DMS114 treated with DMSO at 0.1 percent for 48 hours (cell line): ENCODE data around the gene CA5A.
"Not testable (repeated sequence)": the region's sequence is repeated elsewhere in the genome, so short reads cannot be mapped to it uniquely, and the experiment has no call there.

Experiments used
- DNase-seq: peaks from one replicate; lab custom pipeline; 2025; ENCODE audit not compliant: unreplicated experiment; lab: John Stamatoyannopoulos, UW

CA5A gene

GRCh38 chr16:87870418-87871291 is 65.7 kb downstream of the CA5A start:
- not testable (repeated sequence) for DNase-seq

DNA sequence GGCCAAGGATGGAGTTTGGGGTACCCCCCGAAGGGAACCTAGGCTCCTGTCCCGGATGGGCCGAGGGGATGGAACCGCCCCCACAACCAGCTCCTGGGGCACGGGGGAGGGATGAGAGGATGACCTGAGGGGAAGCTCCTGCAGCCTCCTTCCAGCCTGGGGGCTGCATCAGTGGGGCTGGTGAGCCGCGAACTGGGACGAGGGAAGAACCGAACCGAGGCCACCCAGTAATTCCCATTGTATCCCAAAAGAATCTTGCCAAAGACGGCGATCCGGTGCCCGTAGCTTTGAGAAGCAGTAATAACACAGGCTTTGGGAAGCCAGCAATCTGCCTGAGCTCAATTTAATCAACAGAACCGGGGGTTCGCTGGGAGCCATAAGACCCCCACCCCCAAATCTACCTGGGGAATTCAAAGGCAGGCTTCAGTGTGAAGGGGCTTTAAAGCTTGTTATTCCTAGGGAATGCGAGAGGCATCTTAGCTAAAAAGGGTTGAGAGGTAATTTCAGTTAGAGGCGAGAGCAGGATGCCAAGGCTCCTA is 66.4 kb downstream of the CA5A start:
- not testable (repeated sequence) for DNase-seq

DNA sequence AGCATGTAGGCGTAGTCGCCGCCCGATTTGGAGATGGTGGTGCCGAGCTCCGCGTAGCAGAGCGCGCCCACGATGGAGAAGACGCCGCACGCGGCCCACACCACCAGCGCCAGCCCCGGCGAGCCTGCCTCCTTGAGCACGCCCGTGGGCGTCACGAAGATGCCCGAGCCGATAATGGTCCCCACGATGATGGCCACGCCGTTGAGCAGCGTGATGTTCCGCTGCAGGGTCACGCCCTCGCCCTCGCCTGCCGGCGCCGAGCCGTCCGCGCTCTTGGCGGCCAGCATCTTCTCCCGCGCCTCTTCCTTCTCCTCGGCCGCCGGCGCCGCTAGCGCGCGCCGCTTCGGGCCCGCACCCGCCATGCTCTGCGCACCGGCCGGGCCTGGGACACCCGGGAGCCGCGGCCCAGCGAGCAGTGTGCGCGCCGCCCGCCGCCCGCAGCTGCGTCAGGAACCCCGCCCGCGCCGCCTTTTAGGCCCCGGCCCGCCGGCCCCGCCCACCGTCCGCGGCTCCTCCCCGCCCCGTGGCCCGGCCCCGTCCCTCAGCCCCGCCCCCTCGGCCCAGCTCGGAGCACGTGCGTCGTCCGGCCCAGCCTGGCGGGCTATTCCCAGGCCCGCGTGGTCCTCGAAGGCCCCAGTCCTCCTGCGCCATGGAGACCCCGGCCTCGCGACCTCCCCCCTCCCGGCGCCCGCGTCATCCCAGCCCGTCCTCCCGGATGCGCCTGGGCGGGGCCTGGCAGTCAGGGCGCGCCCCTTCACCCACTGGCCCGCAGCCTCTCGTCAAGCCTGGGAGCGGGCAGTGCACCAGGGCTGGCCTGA is 67.1 kb downstream of the CA5A start, which contains the start of gene SLC7A5:
SLC7A5 (minus strand) TSS at position 447 of the 818 bp plus-strand sequence; CDS start at position 362, 85 bp downstream.
- DNase-seq, result peak; percentile 17

DNA sequence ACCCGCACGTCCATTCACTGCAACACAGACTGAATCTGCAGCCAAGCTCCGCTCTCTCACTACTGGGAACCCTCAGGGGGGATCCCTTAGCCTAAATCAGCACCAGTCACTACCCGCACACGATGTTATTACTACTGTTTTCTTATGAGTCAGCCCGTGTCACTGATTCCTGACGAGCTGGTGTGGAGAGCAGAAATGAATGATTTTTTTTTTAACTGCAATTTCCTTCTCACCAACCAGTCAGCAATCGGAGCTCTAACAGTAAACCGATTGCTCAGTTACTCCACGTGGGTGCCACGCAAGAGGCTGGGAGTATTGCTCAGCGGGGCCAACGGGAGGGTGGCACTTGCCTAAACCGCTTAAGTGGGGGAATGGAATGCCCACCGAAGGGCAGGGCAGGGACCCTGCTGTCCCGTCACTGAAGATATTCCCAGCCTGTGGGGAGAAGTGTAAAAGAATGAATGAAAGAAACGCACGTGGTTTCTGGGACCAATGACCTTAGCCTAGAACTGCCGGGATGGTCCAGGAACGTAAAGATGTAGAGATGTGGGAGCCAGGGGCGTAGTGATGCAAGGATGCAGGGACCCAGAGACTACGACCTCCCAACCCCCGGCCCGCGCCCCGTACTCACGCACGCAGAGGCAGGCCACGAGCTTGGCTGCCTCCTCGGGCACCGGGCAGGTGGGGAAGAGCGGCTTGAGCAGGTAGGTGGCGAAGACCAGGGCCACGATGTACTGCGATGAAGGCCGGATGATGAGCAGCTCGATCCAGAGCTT is 67.9 kb downstream of the CA5A start:
- DNase-seq, result peak; percentile 33

GRCh38 chr16:87865902-87866555 is 70.3 kb downstream of the CA5A start:
- not testable (repeated sequence) for DNase-seq

DNA sequence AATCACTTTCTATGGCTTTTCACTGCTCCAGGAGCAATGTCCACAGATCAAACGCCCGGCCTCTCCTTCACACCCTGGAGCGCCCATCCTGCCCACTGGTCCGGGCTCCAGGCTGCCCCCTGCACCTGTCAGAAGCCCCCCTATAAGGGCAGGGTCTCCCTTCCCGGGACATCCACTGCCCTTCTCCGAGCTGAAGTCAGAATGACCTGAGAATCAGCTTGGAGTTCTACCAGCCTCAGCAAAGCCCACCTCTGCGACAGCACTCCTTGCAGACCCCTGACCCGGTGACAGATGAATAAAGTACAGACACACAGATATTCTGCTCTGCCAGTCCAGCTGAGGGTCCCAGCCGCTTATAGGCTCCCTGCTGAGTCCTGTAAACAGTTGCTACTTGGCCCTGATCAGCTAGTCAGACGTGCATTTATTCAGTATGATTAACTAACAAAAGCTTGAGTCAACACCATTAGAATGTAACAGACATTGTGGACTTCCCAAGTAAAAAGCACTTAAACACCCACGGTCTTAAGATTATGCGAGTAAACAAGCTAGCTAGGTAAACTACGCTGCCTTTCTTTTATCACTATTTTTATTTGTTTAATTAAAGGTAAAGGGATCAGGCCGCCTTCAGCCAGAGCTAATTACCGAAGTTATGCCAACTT is 71.9 kb downstream of the CA5A start:
- DNase-seq, result no peak

- not testable (repeated sequence) for DNase-seq
Measured at GRCh38 chr16:87863327-87863635, 73.0 kb downstream of the CA5A start.

DNA sequence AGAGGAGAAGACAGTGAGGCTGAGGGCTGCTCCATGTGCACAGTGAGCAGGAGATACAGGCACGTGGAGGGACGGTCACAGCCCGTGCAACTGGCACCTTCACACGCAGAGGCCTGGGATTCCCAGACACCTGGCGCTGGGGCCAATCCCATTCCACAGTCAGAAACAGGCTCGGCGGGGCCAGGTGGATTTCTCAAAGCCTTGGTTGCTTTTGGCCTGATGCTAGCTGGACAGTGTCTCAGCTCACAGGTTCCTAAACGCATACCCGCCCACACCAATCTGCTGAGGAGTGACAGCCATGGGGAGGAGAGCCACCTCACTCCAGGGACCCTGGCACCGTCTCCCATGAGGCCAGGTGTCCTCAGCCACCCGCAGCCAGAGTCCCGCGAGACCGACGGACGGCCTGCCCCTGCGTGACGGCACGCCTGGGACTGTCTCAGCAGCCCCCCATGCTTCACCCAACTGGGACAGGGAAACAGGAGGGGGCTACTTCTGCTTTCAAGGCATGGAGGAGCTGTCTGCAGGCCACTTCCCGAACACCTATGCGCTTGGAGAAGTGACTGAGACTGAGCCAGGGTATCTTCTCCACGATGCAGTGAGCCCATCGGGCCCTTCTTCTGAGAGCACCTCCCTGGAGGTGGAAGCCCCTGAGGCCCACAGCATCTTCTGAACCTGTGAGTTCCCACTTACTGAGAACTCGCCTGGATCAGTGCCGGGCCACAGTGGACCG is 73.6 kb downstream of the CA5A start:
- DNase-seq, result not testable (repeated sequence)

- DNase-seq, result not testable (repeated sequence)
Measured at GRCh38 chr16:87861300-87862099, 74.8 kb downstream of the CA5A start.

DNA sequence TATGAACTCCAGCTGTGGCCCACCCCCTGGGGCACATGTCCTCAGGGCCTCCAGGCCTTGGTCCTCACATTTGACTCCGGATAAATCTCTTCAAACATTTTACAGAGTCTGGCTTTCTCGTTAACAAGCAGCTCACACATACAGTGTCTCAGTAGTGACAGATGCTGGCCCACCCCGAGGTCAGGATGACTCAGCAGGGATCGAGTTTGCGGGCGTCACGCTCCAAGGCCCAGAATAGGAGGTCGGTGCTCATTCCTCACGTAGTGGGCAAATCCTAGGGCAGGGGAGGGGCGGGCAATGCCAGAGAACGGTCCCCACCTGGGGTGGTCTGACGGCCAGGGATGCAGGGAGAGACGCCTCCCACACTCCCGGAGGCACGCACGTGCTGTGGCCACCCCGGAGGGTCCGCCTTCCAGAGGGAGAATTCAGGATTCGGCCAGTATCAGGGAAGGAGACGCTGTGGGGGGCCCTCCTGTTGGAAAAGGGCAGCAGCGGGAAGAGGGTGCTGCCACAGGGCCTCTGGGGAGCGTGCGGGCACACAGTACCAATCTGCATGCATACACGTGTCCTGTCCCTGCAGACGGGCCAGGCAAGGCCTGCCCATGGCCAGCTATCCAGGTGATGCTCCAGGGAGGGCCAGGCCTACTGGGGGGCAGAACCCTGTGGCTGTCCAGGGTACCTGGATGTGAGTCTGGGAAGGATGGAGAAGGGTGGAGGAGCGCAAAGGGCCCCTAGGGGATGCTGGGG is 75.6 kb downstream of the CA5A start:
- DNase-seq, result no peak

GRCh38 chr16:87858151-87858993 is 78.0 kb downstream of the CA5A start:
- DNase-seq, result not testable (repeated sequence)

GRCh38 chr16:87856791-87857228 is 79.5 kb downstream of the CA5A start:
- DNase-seq, result no peak

- no peak for DNase-seq
Measured at GRCh38 chr16:87855852-87856715, 80.2 kb downstream of the CA5A start.

GRCh38 chr16:87854907-87855683 is 81.2 kb downstream of the CA5A start:
- no peak for DNase-seq
